AG09309 (cell line): ENCODE data around the gene EMX1.
A peak's percentile ranks its signal among the peaks of the same experiment; 100 is the strongest.

ENCODE experiments used
- DNase-seq: peaks from one replicate; pipeline ENCODE4 v3.0.0-alpha.2; 2010; ENCODE audit warnings: low read depth
- H3K4me3 ChIP-seq: 2 replicates; pipeline ENCODE4 v1.5.1; 2011; ENCODE audit warnings: mild to moderate bottlenecking, low read depth, low read length, moderate library complexity; ENCODE audit not compliant: control insufficient read depth
- TF ChIP-seq, protein P1 (sequence below): IDR thresholded peaks from 2 replicates; pipeline ENCODE4 v1.5.1; 2011; ENCODE audit warnings: mild to moderate bottlenecking, low read depth, low read length, inconsistent platforms; ENCODE audit not compliant: insufficient read depth, control insufficient read depth; ENCODE audit errors: missing control alignments

The EMX1 gene

DNA sequence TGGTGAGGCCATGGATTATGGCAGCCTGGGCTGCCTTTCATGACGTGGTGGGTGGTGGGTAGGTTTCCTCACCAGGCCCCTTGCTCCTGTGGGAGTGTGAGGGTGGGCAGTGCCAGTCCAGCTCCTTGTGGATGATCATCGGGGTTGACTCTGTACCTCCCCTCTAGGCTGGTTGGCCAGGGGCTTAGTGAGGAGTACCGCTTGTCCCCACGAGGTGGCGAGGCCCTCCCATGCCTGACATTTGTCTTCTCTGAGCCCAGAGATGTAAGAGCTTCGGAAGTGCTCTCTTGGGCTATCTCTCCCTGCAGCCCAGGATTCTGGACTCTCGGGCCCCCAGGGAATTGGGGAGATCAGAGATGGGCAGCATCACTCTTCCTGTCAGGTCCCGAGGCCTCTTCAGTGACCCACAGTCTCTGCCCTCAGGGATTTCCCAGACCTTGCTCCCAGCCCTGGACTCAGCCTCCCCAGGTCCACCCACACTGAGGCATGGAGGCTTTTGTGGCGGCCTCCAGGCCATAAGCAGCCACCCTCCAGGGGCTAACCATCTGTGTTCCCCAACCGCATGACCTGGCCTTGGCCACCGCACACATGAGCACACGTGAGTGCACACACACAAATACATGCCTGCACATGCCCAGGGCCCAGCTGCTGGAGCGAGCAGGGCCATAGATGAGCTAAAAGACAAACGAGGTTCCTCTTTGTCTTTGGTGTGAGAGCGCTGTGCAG is 23.6 kb upstream of the EMX1 start:
- TF ChIP-seq, protein P1, sequence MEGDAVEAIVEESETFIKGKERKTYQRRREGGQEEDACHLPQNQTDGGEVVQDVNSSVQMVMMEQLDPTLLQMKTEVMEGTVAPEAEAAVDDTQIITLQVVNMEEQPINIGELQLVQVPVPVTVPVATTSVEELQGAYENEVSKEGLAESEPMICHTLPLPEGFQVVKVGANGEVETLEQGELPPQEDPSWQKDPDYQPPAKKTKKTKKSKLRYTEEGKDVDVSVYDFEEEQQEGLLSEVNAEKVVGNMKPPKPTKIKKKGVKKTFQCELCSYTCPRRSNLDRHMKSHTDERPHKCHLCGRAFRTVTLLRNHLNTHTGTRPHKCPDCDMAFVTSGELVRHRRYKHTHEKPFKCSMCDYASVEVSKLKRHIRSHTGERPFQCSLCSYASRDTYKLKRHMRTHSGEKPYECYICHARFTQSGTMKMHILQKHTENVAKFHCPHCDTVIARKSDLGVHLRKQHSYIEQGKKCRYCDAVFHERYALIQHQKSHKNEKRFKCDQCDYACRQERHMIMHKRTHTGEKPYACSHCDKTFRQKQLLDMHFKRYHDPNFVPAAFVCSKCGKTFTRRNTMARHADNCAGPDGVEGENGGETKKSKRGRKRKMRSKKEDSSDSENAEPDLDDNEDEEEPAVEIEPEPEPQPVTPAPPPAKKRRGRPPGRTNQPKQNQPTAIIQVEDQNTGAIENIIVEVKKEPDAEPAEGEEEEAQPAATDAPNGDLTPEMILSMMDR: peak; percentile 88
- DNase-seq: no peak
- no peak overlapping the region for H3K4me3 ChIP-seq

DNA sequence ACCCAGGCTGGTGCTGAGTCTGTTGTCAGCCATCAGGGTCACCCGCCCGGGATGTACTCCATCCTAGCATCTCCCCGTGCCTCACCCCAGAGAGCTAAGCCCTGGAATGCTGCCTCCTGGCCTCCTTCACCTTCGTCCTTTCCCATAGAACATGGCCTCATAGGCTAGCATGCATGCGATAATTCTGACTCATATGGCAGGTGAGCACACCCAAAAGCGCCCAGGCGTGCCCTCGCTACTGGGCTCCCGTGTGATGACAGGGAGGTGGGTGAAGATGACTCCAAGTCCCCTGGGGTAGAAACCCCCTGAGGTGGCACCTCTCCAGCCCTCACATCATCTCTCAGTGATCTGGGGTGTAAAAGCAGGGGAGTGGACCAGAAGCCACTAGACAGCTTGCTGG is 22.8 kb upstream of the EMX1 start:
- TF ChIP-seq, protein P1: no peak
- no peak for DNase-seq
- H3K4me3 ChIP-seq: no peak overlapping the region

DNA sequence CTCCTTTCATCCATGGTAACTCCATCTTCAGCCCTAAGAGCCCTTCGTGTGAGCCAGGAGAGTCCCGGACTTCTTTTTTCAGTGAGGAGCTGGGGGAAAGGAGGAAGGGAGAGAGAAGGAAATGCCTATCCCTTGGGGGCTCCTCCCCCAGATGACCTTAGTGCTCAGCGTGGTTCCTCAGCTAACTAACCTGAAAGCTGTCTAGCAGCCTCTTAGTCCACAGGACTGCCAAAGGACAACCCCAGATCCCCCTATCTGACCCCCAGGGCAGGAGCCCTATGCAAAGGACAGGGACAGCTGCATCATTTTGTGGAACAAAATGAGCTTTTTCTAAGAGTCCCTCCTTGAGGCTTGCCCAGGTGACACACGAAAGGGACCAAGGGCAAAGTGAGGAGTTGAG is 22.2 kb upstream of the EMX1 start:
- TF ChIP-seq, protein P1: no peak
- no peak overlapping the region for H3K4me3 ChIP-seq
- DNase-seq: no peak

DNA sequence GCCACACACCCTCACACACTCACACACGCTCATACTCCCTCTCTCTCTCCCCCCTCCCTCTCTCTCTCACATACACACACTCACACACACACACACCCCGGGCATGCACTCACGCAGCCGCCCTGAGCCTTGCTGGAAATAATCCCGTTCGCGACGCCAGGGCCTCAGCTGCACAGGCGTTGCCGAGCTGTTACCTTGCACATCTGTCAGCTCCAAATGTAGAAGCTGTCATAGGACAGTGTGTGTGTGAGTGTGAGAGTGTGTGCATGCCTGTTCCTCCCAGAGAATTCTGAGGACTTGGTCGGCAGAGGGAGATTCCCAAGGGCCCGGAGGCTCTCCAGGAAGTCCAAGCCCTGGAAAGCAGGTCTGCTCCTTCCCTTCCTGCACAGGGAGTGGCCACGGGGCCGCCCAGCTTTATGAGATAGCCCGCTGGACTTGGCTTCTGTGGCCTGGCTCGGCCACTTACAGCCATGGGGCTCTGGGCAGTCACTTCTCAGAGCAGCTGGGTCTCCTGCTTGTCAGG is 21.5 kb upstream of the EMX1 start:
- TF ChIP-seq, protein P1: no peak
- DNase-seq: no peak
- H3K4me3 ChIP-seq: no peak overlapping the region

DNA sequence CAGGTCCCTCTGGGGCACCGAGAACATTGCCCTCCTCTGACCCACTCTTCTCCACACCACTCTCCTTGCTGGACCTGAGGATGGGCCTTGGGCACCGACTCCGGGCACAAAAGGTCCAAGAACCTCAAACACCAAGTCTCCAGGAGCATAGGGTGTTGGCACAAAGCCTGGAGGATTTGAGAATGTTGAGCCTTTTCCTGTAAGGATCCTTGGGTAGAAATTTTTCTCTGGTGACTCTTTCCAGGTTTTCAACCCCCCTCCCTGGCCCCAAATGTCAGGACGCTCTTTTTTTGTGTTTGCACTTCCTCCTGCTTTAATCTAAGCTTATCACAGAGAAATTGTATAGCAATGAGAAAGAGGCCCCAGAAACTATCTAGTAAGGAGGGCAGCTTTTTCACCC is 20.9 kb upstream of the EMX1 start:
- no peak for DNase-seq
- no peak overlapping the region for H3K4me3 ChIP-seq
- TF ChIP-seq, protein P1: no peak

DNA sequence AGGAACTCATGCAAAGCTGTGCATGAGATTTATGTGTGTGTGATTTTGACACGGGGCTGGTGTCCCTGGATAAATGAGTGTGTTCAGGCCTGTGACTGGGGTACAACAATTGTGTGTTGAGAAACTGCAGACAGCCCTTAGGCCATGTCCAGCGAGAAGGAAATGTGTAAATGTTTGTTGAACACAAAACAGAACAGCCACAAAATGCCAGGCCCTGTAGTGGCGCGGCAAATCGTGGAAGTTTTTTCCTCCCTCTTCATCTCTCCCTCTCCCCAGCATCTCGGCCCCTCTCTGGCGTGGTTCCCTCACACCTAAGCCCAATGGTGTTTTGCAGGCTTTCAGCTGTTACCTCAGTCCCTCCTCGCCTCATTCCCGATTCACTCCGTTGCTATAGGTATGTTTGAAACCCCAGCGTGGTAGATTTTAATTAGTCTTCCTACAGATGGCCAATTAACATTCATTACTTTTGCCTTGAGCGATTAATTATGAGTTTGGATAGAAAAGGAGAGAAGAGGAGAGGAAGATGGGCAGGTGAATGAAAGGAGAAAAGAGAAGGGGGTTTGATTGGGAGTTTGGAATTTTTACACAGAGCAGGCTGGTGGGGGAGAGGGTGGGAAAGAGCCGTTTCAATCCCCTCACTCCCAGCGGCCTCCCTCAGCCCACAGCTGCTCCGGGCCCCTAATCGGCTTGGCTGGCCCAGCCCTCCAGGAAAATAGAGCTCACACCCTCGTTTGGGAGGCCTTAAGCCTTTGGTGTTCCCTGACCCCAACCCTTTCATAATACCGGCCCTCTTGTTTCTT is 19.3 kb upstream of the EMX1 start:
- no peak overlapping the region for H3K4me3 ChIP-seq
- TF ChIP-seq, protein P1: no peak
- no peak for DNase-seq
